K562 (cell line): ENCODE measurements around the gene ZACN. TPM values are rescaled to one million over a fixed set of nuclear protein-coding genes. Genes with fewer than 3 reads are reported as not detected.

Source experiments
- ATAC-seq: fragments of 200-7000 bp; cut with Tn5 transposase; 3 replicates; pipeline ENCODE4 v1.9.1; 2020; ENCODE audit warnings: moderate library complexity
- BruUV-seq: library from RNA; stranded (reverse); fragments of 400-500 nt; replicated peaks from 2 replicates; lab custom pipeline; 2021; lab: Mats Ljungman, UMichigan
- CTCF ChIA-PET: fragments of 300-600 bp; formaldehyde crosslinking; extraction: SDS; loops from one replicate; lab custom pipeline; 2021; ENCODE audit warnings: low intra/inter-chr PET ratio; lab: Yijun Ruan, JAX
- POLR2A ChIA-PET: fragments of 300-600, 350-650 bp; sonication (Branson Sonifier 250); formaldehyde crosslinking; extraction: SDS; loops from one replicate; lab custom pipeline; 2021; ENCODE audit warnings: antibody characterized with exemption, inconsistent platforms; lab: Yijun Ruan, JAX
- DNase-seq, 4 experiments: peaks; one replicate each; pipeline versions ENCODE4 v3.0.0 to v3.0.0-alpha.2; 2011 to 2018; ENCODE audit warnings: low spot score in 3 of 4, mixed read lengths in 3 of 4; ENCODE audit errors: extremely low read depth in 1 of 4
- FAIRE-seq: peaks from 2 replicates; lab custom pipeline; 2011; peaks lifted over from hg19 to GRCh38; lab: Jason Lieb, UNC
- H2AFZ ChIP-seq: 2 replicates; pipeline ENCODE4 v1.6.0; 2011; ENCODE audit warnings: low read depth, low read length, control low read depth, inconsistent platforms
- H3K27ac ChIP-seq: fragments of 200-600 bp; 3 replicates; pipeline ENCODE4 v1.8.0; 2011; ENCODE audit warnings: low read depth, mild to moderate bottlenecking, control low read depth, inconsistent platforms, low read length, moderate library complexity, mixed read lengths; ENCODE audit errors: extremely low read depth
- H3K27me3 ChIP-seq, 2 experiments: fragments of 300-600 bp in 1 of 2; 2 replicates in 1 of 2; 3 replicates in 1 of 2; pipeline versions ENCODE4 v1.6.0 to v1.8.0; 2011; ENCODE audit warnings: inconsistent platforms in 2 of 2, low read length in 2 of 2, mild to moderate bottlenecking in 1 of 2, mixed read lengths in 1 of 2, moderate library complexity in 1 of 2; ENCODE audit not compliant: control insufficient read depth in 2 of 2, insufficient read depth in 2 of 2
- H3K36me3 ChIP-seq: fragments of 300-600 bp; 3 replicates; pipeline ENCODE4 v1.8.0; 2011; ENCODE audit warnings: mild to moderate bottlenecking, low read length, inconsistent platforms; ENCODE audit not compliant: control insufficient read depth, insufficient read depth
- H3K4me1 ChIP-seq, 2 experiments: fragments of 200-600 bp in 1 of 2; replicated peaks in 1 of 2; 2 replicates in 1 of 2; 3 replicates in 1 of 2; pipeline versions ENCODE4 v1.5.1 to v1.8.0; 2011; ENCODE audit warnings: inconsistent platforms in 2 of 2, low read length in 2 of 2, mild to moderate bottlenecking in 1 of 2, mixed read lengths in 1 of 2, moderate library complexity in 1 of 2; ENCODE audit not compliant: control insufficient read depth in 2 of 2, insufficient read depth in 2 of 2
- H3K4me2 ChIP-seq: 2 replicates; pipeline ENCODE4 v1.6.1; 2011; ENCODE audit warnings: low read length, control low read depth, inconsistent platforms, mixed read lengths; ENCODE audit not compliant: insufficient read depth
- H3K4me3 ChIP-seq: fragments of 200-600 bp; sonication (generic), shearing (Covaris generic); 2 replicates; pipeline ENCODE4 v1.5.1; 2016; ENCODE audit warnings: control low read depth, inconsistent platforms
- H3K79me2 ChIP-seq: fragments of 200-600 bp; 3 replicates; pipeline ENCODE4 v1.8.0; 2011; ENCODE audit warnings: low read length, inconsistent platforms; ENCODE audit not compliant: control insufficient read depth, insufficient read depth
- H3K9ac ChIP-seq, 2 experiments: 2 replicates each; pipeline versions ENCODE4 v1.6.0 to v1.6.1; 2011; ENCODE audit warnings: low read depth in 2 of 2, low read length in 2 of 2, control low read depth in 1 of 2, inconsistent platforms in 1 of 2, mild to moderate bottlenecking in 1 of 2, mixed read lengths in 1 of 2; ENCODE audit not compliant: insufficient read depth in 1 of 2
- H3K9me1 ChIP-seq: one replicate; pipeline ENCODE4 v1.6.0; 2011; ENCODE audit warnings: inconsistent platforms, mild to moderate bottlenecking, low read length, moderate library complexity; ENCODE audit not compliant: control insufficient read depth, insufficient read depth
- H3K9me3 ChIP-seq: replicated peaks from 2 replicates; pipeline ENCODE4 v1.5.1; 2011; ENCODE audit warnings: low read depth, low read length, inconsistent platforms; ENCODE audit not compliant: control insufficient read depth, insufficient read depth
- H4K20me1 ChIP-seq: replicated peaks from 2 replicates; pipeline ENCODE4 v1.6.1; 2011; ENCODE audit warnings: low read length, inconsistent platforms, mixed read lengths; ENCODE audit not compliant: control insufficient read depth, insufficient read depth
- SIN3A ChIP-seq, 2 experiments: fragments of 150-350 bp in 1 of 2; IDR thresholded peaks; 2 replicates each; pipeline ENCODE4 v1.6.1; 2011 to 2016; ENCODE audit warnings: borderline replicate concordance in 2 of 2, low read depth in 2 of 2, low read length in 2 of 2, mild to moderate bottlenecking in 2 of 2, moderate library complexity in 2 of 2; ENCODE audit not compliant: control insufficient read depth in 1 of 2
- TBL1XR1 ChIP-seq, 2 experiments: IDR thresholded peaks; 2 replicates each; pipeline ENCODE4 v1.6.1; 2012; ENCODE audit warnings: improper control_type of control experiment in 2 of 2, low read length in 2 of 2, mild to moderate bottlenecking in 1 of 2
- ZNF324 ChIP-seq: fragments of 250-450 bp; sonication (Bioruptor Pico); IDR thresholded peaks from 2 replicates; pipeline ENCODE4 v1.4.0; 2020; ENCODE audit warnings: mild to moderate bottlenecking
- WGBS: fragments of 100-300 bp; shearing (Covaris generic); methylation state at CpG from one replicate; pipeline ENCODE4 v1.1.6; 2016; ENCODE audit warnings: low coverage, mixed read lengths; ENCODE audit not compliant: insufficient coverage; ENCODE audit errors: missing lambda C conversion rate; 5-methylcytosine and 5-hydroxymethylcytosine counted together
- in situ Hi-C: fragments of 300-500 bp; cut with MboI; formaldehyde crosslinking; loops from 4 replicates; pipeline ENCODE4 v1.15.0; 2018; ENCODE audit warnings: inconsistent platforms, mixed read lengths
- intact Hi-C: fragments of 100-400 bp; cut with micrococcal nuclease; formaldehyde crosslinking; loops from 2 replicates; pipeline ENCODE4 v1.14.2; 2022
- polyA plus RNA-seq, 8 experiments: library from polyadenylated mRNA; depleted of rRNA in 4 of 8; stranded (reverse) in 5 of 8; unstranded in 3 of 8; fragments of >200 nt; fragmentation: Nextera tagmentation in 2 of 8; fragmentation: Illumina TruSeq in 1 of 8; extraction: Ambion mirVana in 2 of 8; extraction: Trizol in 1 of 8; gene quantifications; 2 replicates each; pipeline versions ENCODE4 v1.2.1 to v1.2.3, GENCODE V29; 2011 to 2014; ENCODE audit warnings: inconsistent platforms in 1 of 8, missing spikeins in 1 of 8
- total RNA-seq, 7 experiments: library from RNA; depleted of rRNA in 6 of 7; stranded (reverse); fragments of >200 nt in 6 of 7; fragmentation: Illumina TruSeq in 2 of 7; extraction: Trizol in 2 of 7; gene quantifications; 2 replicates each; pipeline versions ENCODE4 v1.2.1 to v1.2.3, GENCODE V29; 2011 to 2021; ENCODE audit warnings: low replicate concordance in 1 of 7

ZACN gene
- total and polyA plus RNA-seq, 9 of the 15 experiments (the other 6 are each of a cell fraction or from before 2014, with no cell fraction given) = 0.07 TPM; not detected in 8

DNA sequence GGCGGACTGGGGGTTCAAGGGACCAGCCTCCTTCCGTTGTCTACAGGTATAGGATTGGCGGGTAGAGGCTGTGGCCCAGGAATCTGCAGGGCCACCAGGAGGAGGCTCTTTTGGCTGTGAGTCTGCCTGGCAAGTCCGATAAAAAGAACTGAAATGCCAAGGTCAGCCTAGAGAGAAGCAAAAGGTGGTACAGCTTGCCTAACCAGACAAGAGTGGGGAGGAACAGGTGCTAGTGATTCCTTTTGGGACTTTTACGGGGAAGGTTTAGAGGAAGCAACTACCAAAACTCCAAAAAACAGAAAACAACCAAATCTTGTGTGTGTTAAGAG is 46.2 kb upstream of the ZACN start:
- no peak for FAIRE-seq
- no peaks in the 10 kb centered on the region for H3K9me1 ChIP-seq
- ChIA-PET CTCF (no interaction called here), POLR2A (interaction anchor here (0.6 to 0.8 kb wide), 3 partner anchors 38 to 247 kb away, joined by 3 to 4 read pairs (median 3); no protein-coding TSS in a partner anchor)
- no peaks in the 10 kb centered on the region for H3K9me3 ChIP-seq
- H4K20me1 ChIP-seq = no peaks in the 10 kb centered on the region
- no peaks in the 10 kb centered on the region for H3K27me3 ChIP-seq
- no peak overlapping the region for H3K9ac ChIP-seq
- DNase-seq = no peak
- no peak overlapping the region for H3K27ac ChIP-seq
- intact Hi-C loops = no loop called here
- H3K79me2 ChIP-seq = no peaks in the 10 kb centered on the region
- TF ChIP-seq SIN3A (IDR thresholded peaks at IDR 0.05; ENCODE audit: borderline replicate concordance in 2 of 2, control insufficient read depth in 1 of 2, low read depth in 2 of 2, low read length in 2 of 2) = no peak
- peaks cover under 1% of the 10 kb centered on the region; the same call in 1 of the 3 replicates for H3K36me3 ChIP-seq
- H3K4me2 ChIP-seq = no peak overlapping the region
- H3K4me1 ChIP-seq = peaks cover 8 to 19% of the 10 kb centered on the region in 2 experiments
- H2AFZ ChIP-seq = no peak overlapping the region
- no peak overlapping the region for H3K4me3 ChIP-seq
- 69% methylated on average over 5 of the region's 5 CpGs for WGBS
- in situ Hi-C loops = no loop called here
- BruUV-seq = no TSS peak
- no peak for ATAC-seq

DNA sequence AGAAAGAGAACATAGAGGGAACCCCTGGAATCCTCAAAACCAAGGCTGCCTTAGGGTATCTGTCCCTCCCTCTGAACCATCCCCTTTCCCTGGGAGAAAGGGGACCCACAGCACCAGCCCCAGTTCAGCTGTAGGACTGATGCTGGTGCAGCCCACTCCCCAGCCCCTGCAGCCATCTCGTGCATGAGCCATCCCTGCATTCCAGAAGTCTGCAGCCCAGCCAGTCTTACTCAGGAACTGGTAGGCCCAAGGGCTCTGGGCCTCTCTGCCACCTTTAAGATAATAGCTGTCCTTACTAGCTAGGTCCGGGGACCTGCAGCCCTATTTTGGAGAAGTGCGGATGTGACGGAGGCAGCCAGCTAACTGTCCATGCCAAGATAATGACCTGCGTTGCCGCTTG is 45.8 kb upstream of the ZACN start:
- intact Hi-C loops (no loop called here), in situ Hi-C loops (no loop called here)
- Histone ChIP-seq H3K9me1 (no peaks in the 10 kb centered on the region), H3K27ac (no peak overlapping the region), H2AFZ (no peak overlapping the region), H3K79me2 (no peaks in the 10 kb centered on the region), H3K4me2 (no peak overlapping the region), H3K36me3 (peaks cover 5% of the 10 kb centered on the region; the same call in 1 of the 3 replicates), H3K9ac (no peak overlapping the region), H3K9me3 (no peaks in the 10 kb centered on the region), H4K20me1 (no peaks in the 10 kb centered on the region), H3K27me3 (no peaks in the 10 kb centered on the region), H3K4me1 (peaks cover 8 to 19% of the 10 kb centered on the region in 2 experiments), H3K4me3 (no peak overlapping the region)
- CTCF ChIA-PET = no interaction called here
- BruUV-seq = no TSS peak
- FAIRE-seq (no peak), DNase-seq (no peak), ATAC-seq (no peak)
- POLR2A ChIA-PET = interaction anchor here (0.6 to 0.7 kb wide), 2 partner anchors 241 to 246 kb away, joined by 3 read pairs; no protein-coding TSS in a partner anchor
- 69% methylated on average over 6 of the region's 6 CpGs for WGBS
- TF ChIP-seq TBL1XR1 (IDR thresholded peaks at IDR 0.05; ENCODE audit: low read length in 2 of 2) = no peak
- peak; percentile 74 for TF ChIP-seq ZNF324 (CRISPR knock-in tag)
